GM10266 (cell line): Measurements from ENCODE around the gene OSBP2.
"Not testable (repeated sequence)": the region's sequence is repeated elsewhere in the genome, so short reads cannot be mapped to it uniquely, and the experiment has no call there.

Experiments used
- DNase-seq: peaks from one replicate; pipeline ENCODE4 v3.0.0; 2012; ENCODE audit errors: extremely low spot score
- CTCF ChIP-seq: IDR thresholded peaks from 2 replicates; pipeline ENCODE4 v1.5.1; 2012; ENCODE audit warnings: mild to moderate bottlenecking, low read depth; ENCODE audit not compliant: control insufficient read depth, insufficient read depth; ENCODE audit errors: missing control alignments

The OSBP2 gene

GRCh38 chr22:30667107-30667493 is 27.6 kb upstream of the OSBP2 start:
- no peak for DNase-seq
- no peak for TF ChIP-seq CTCF

DNA sequence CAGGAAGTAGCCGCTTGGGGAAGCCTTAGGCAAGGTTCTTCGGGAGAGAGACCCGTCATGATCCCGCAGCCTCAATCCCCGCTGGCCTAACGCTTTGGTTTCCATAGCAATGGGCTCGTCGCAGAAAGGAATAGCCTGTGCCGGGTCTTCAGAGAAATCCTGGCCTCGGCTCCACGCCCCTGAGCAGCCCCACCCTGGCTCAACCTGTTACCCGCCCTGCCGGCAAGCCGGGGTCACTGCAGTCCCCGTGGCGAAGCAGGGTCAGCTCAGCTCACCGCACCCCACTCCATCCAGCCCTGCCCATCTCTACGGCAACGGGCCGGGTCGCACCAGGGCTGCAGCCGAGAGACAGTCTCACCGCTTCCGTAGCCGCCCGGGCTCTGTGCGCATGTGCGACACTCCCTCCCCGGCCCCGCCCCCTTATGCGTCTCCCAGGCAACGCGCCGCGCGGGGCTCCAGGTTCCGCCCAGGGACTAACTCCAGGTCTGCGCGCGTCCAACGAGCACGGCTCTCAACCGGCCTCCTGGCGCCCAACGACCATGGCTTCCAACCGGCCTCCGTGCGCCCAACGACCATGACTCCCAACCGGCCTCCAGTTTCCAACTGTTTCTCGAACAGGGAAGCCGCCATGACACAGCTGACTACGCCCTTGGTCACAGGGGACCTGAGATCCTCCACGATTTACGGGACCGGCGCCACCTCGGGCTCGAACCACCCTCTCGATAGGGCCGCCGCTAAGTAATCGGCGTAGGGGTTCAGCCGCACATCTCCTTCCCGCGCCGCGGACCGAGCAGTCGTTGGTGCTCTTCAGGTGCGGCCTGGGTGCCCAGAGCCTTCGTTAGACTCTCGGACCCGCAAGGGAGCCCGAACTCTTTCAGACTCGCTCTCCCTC is 26.9 kb upstream of the OSBP2 start, which contains the start of gene DUSP18:
Gene DUSP18 (minus strand): TSS at position 382 of the 892 bp plus-strand sequence. CDS start 3,872 bp downstream, outside the sequence.
- no peak for TF ChIP-seq CTCF

GRCh38 chr22:30668386-30668710 is 26.3 kb upstream of the OSBP2 start:
- no peak for DNase-seq
- no peak for TF ChIP-seq CTCF

More for the DNA sequence above, 26.9 kb upstream of the OSBP2 start, which contains the start of gene DUSP18:
- DNase-seq, result peak; percentile 96

GRCh38 chr22:30671071-30671470 is 23.6 kb upstream of the OSBP2 start:
- no peak for TF ChIP-seq CTCF
- no peak for DNase-seq

GRCh38 chr22:30673136-30673535 is 21.5 kb upstream of the OSBP2 start:
- no peak for DNase-seq
- TF ChIP-seq CTCF, result no peak

DNA sequence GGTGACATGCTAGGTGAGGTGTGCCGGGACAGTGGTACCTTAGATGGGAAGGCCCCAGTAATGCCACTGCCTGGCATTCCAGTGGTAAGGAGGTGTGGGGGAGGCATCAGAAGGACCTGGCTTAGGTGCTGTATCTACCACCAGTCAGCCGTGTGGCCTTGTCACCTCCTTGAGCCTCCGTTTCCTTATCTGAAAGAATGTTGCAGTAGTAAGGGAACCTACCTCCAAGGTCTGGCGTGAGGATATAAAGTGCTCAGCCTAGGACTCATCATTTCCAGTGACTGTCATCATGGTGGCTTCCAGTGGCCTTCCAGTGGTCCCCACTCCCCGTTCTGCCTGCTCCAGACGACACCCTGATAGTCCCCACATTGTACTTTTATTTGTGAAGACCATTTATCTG is 20.2 kb upstream of the OSBP2 start:
- TF ChIP-seq CTCF, result no peak
- DNase-seq, result no peak

DNA sequence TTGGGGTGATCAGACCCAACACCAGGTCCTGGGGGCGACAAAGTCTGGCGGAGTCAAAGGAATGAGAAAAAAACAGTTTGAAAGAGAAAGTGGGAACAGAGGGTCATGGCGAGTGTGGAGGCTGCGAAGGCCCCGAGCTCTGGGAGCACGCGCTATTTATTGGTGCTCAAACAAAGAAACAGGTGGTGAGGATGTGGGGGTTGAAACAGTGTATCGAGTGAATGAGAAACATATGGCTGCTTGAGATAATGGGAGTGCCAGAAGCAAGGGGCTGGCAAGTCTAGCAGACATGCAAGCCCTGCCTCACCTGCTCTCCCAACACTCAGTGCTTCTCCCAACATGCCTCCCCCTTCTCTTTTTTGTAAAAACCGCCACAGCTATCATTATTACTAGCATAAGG is 19.2 kb upstream of the OSBP2 start:
- DNase-seq, result no peak
- TF ChIP-seq CTCF, result no peak

GRCh38 chr22:30676565-30676964 is 18.1 kb upstream of the OSBP2 start:
- DNase-seq, result not testable (repeated sequence)

GRCh38 chr22:30679895-30680690 is 14.6 kb upstream of the OSBP2 start:
- DNase-seq, result not testable (repeated sequence)
